HCT116 (cell line): Measurements from ENCODE around the gene EHBP1. TPM values are rescaled to one million over a fixed set of nuclear protein-coding genes. Genes with fewer than 3 reads are reported as not detected.

Experiments used
- ATAC-seq: fragments of 200-7000 bp; cut with Tn5 transposase; 2 replicates; pipeline ENCODE4 v1.9.1; 2020; ENCODE audit warnings: mild to moderate bottlenecking, moderate library complexity
- BruUV-seq: library from RNA; stranded (reverse); fragments of 400-500 nt; replicated peaks from 2 replicates; lab custom pipeline; 2021; lab: Mats Ljungman, UMichigan
- CTCF ChIA-PET: fragments of 300-600 bp; sonication (Branson Sonifier 250); formaldehyde crosslinking; loops from one replicate; lab custom pipeline; 2021; ENCODE audit warnings: antibody characterized with exemption; lab: Charles Lee
- POLR2A ChIA-PET: fragments of 300-600, 350-600 bp; sonication (Branson Sonifier 250); formaldehyde crosslinking; loops from one replicate; lab custom pipeline; 2021; ENCODE audit warnings: antibody characterized with exemption; lab: Charles Lee
- RAD21 ChIA-PET, 2 experiments: fragments of 300-600 bp; sonication (Branson Sonifier 250); formaldehyde crosslinking; loops; one replicate each; lab custom pipeline; 2023; ENCODE audit warnings: low total read pairs in 2 of 2; ENCODE audit not compliant: uncharacterized antibody in 2 of 2, unreplicated experiment in 2 of 2, low non-redundant PET in 1 of 2; lab: Charles Lee
- DNase-seq: peaks from one replicate; pipeline ENCODE4 v3.0.0-alpha.2; 2010; ENCODE audit warnings: low read depth, low spot score
- H2AFZ ChIP-seq: fragments of 200-600 bp; shearing (Covaris generic), sonication (generic); 2 replicates; pipeline ENCODE4 v1.6.1; 2017; ENCODE audit warnings: low read depth, mixed run types, mixed read lengths, antibody characterized with exemption, low read length; ENCODE audit not compliant: poor library complexity, severe bottlenecking
- H3K27ac ChIP-seq: 2 replicates; pipeline ENCODE4 v1.5.1; 2012; ENCODE audit warnings: low read depth, low read length
- H3K27me3 ChIP-seq: fragments of 200-600 bp; sonication (generic); 2 replicates; pipeline ENCODE4 v1.6.1; 2016; ENCODE audit warnings: mixed run types, low read length, mixed read lengths; ENCODE audit not compliant: insufficient read depth
- H3K36me3 ChIP-seq, 2 experiments: fragments of 200-500 bp in 1 of 2; fragments of 200-600 bp in 1 of 2; sonication (Bioruptor generic) in 1 of 2; sonication (generic) in 1 of 2; 2 replicates each; pipeline versions ENCODE4 v1.5.1 to v1.6.1; 2014 to 2016; ENCODE audit warnings: low read length in 2 of 2, inconsistent platforms in 1 of 2, mixed read lengths in 1 of 2, mixed run types in 1 of 2; ENCODE audit not compliant: insufficient read depth in 2 of 2, control insufficient read depth in 1 of 2
- H3K4me1 ChIP-seq, 2 experiments: fragments of 200-600 bp in 1 of 2; sonication (generic) in 1 of 2; 2 replicates each; pipeline versions ENCODE4 v1.5.1 to v1.6.1; 2012 to 2017; ENCODE audit warnings: low read length in 2 of 2, inconsistent platforms in 1 of 2, mild to moderate bottlenecking in 1 of 2, mixed read lengths in 1 of 2, mixed run types in 1 of 2, moderate library complexity in 1 of 2; ENCODE audit not compliant: insufficient read depth in 2 of 2, control insufficient read depth in 1 of 2
- H3K4me2 ChIP-seq: fragments of 200-600 bp; sonication (generic); 2 replicates; pipeline ENCODE4 v1.6.1; 2017; ENCODE audit warnings: mixed run types, low read length, mixed read lengths
- H3K4me3 ChIP-seq, 2 experiments: fragments of 200-600 bp in 1 of 2; sonication (generic) in 1 of 2; replicated peaks in 1 of 2; 2 replicates each; pipeline ENCODE4 v1.5.1; 2011 to 2016; ENCODE audit warnings: low read length in 2 of 2, control low read depth in 1 of 2, low read depth in 1 of 2, mild to moderate bottlenecking in 1 of 2, mixed read lengths in 1 of 2, mixed run types in 1 of 2
- H3K79me2 ChIP-seq: fragments of 200-600 bp; sonication (generic); 2 replicates; pipeline ENCODE4 v1.6.1; 2017; ENCODE audit warnings: mild to moderate bottlenecking, mixed run types, low read length, moderate library complexity, mixed read lengths; ENCODE audit not compliant: insufficient read depth
- H3K9ac ChIP-seq: fragments of 200-600 bp; sonication (generic); 2 replicates; pipeline ENCODE4 v1.6.1; 2016; ENCODE audit warnings: low read length, mixed read lengths
- H3K9me2 ChIP-seq: fragments of 200-600 bp; sonication (generic), shearing (Covaris generic); 2 replicates; pipeline ENCODE4 v1.6.1; 2017; ENCODE audit warnings: mixed run types, mild to moderate bottlenecking, moderate library complexity; ENCODE audit not compliant: insufficient read depth
- H3K9me3 ChIP-seq, 2 experiments: fragments of 200-500 bp in 1 of 2; fragments of 200-600 bp in 1 of 2; sonication (Bioruptor generic) in 1 of 2; sonication (generic) in 1 of 2; 2 replicates each; pipeline ENCODE4 v1.6.1; 2014 to 2017; ENCODE audit warnings: low read length in 2 of 2, mixed read lengths in 2 of 2, inconsistent platforms in 1 of 2, low read depth in 1 of 2, mild to moderate bottlenecking in 1 of 2, mixed run types in 1 of 2, moderate library complexity in 1 of 2; ENCODE audit not compliant: control insufficient read depth in 1 of 2, insufficient read depth in 1 of 2
- H4K20me1 ChIP-seq: fragments of 200-600 bp; sonication (generic), shearing (Covaris generic); 2 replicates; pipeline ENCODE4 v1.6.1; 2017; ENCODE audit warnings: mixed run types, mild to moderate bottlenecking, moderate library complexity; ENCODE audit not compliant: insufficient read depth
- ATF3 ChIP-seq: IDR thresholded peaks from 2 replicates; pipeline ENCODE4 v1.6.1; 2012
- CEBPB ChIP-seq: IDR thresholded peaks from 2 replicates; pipeline ENCODE4 v1.6.1; 2012; ENCODE audit warnings: low read depth
- EGR1 ChIP-seq: IDR thresholded peaks from 2 replicates; pipeline ENCODE4 v1.6.1; 2012; ENCODE audit warnings: low read depth
- EZH2 ChIP-seq: fragments of 200-600 bp; sonication (generic); IDR thresholded peaks from 2 replicates; pipeline ENCODE4 v1.6.1; 2017; ENCODE audit warnings: antibody characterized with exemption, mixed run types
- FOSL1 ChIP-seq: IDR thresholded peaks from 2 replicates; pipeline ENCODE4 v1.6.1; 2012; ENCODE audit warnings: low read depth
- JUND ChIP-seq: IDR thresholded peaks from 2 replicates; pipeline ENCODE4 v1.6.1; 2012
- POLR2A ChIP-seq: IDR thresholded peaks from 2 replicates; pipeline ENCODE4 v1.7.0; 2011; ENCODE audit warnings: borderline replicate concordance; ENCODE audit not compliant: insufficient read depth, insufficient read length; ENCODE audit errors: extremely low read depth
- RAD21 ChIP-seq: IDR thresholded peaks from 2 replicates; pipeline ENCODE4 v1.6.1; 2012; ENCODE audit warnings: low read depth, mild to moderate bottlenecking
- REST ChIP-seq: IDR thresholded peaks from 2 replicates; pipeline ENCODE4 v1.6.1; 2012; ENCODE audit warnings: low read depth
- SIN3A ChIP-seq: IDR thresholded peaks from 2 replicates; pipeline ENCODE4 v1.6.1; 2012; ENCODE audit warnings: low read depth
- SP1 ChIP-seq: IDR thresholded peaks from 2 replicates; pipeline ENCODE4 v1.6.1; 2012; ENCODE audit warnings: low read depth
- SRF ChIP-seq: IDR thresholded peaks from 2 replicates; pipeline ENCODE4 v1.6.1; 2012; ENCODE audit warnings: low read depth
- TCF7L2 ChIP-seq: IDR thresholded peaks from 2 replicates; pipeline ENCODE4 v1.7.0; 2011; ENCODE audit warnings: borderline replicate concordance, inconsistent platforms; ENCODE audit not compliant: insufficient read depth, insufficient read length; ENCODE audit errors: extremely low read depth
- YY1 ChIP-seq: IDR thresholded peaks from 2 replicates; pipeline ENCODE4 v1.6.1; 2011; ENCODE audit warnings: low read length, low read depth, moderate library complexity, mild to moderate bottlenecking; ENCODE audit not compliant: insufficient replicate concordance; ENCODE audit errors: extremely low read depth
- ZNF274 ChIP-seq: fragments of 200-500 bp; sonication (Bioruptor generic); IDR thresholded peaks from 2 replicates; pipeline ENCODE4 v1.6.1; 2014; ENCODE audit warnings: mild to moderate bottlenecking, low read depth, low read length, inconsistent platforms
- intact Hi-C: fragments of 100-400 bp; cut with micrococcal nuclease; formaldehyde crosslinking; loops from 2 replicates; pipeline ENCODE4 v1.10.0; 2022
- total RNA-seq: library from RNA; stranded (reverse); gene quantifications from one replicate; pipeline ENCODE4 v1.2.1, GENCODE V29; 2021; ENCODE audit not compliant: unreplicated experiment

The EHBP1 gene
- total RNA-seq, 1 experiment from 2014 or later = 89.9 TPM

- ATAC-seq = no peak
- TF ChIP-seq SIN3A (no peak), FOSL1 (no peak), EGR1 (no peak), POLR2A (no peak), ZNF274 (no peak), REST (no peak), RAD21 (no peak), CEBPB (no peak), ATF3 (no peak), TCF7L2 (no peak), SRF (no peak), JUND (no peak), SP1 (no peak), EZH2 (no peak), YY1 (no peak)
- Histone ChIP-seq H3K9me2 (no peaks in the 10 kb centered on the region), H4K20me1 (0 out of 2 replicates have a peak, but pooled peaks cover 3% of the 10 kb centered on the region), H3K4me3 (no peak overlapping the region), H3K79me2 (peaks cover 6% of the 10 kb centered on the region; the same call in 1 of the 2 replicates), H3K36me3 (peaks cover 0 to 3% of the 10 kb centered on the region in 2 experiments; a peak in 1 of 4 replicates), H3K9ac (no peak overlapping the region), H3K4me1 (no peaks in the 10 kb centered on the region), H3K27ac (no peak overlapping the region), H3K4me2 (no peak overlapping the region), H3K9me3 (no peaks in the 10 kb centered on the region), H3K27me3 (no peaks in the 10 kb centered on the region), H2AFZ (no peak overlapping the region)
- no peak for DNase-seq
- ChIA-PET CTCF (no interaction called here), RAD21 (no interaction called here), POLR2A (no interaction called here)
- BruUV-seq = no TSS peak
- intact Hi-C loops = no loop called here
Observed at GRCh38 chr2:62897187-62897827, 191.8 kb downstream of the EHBP1 start.
